Liver (tissue), 3 donors: ENCODE data around the gene LMBRD2.

Experiments used
- CTCF ChIP-seq: fragments of 150-350 bp; IDR thresholded peaks from 2 replicates; pipeline ENCODE4 v1.5.1; 2017; ENCODE audit warnings: improper control_type of control experiment, low read depth, low read length; ENCODE audit not compliant: missing input control
- GABPA ChIP-seq, 2 donors: IDR thresholded peaks in 1 of 2; conservative IDR thresholded peaks in 1 of 2; 2 replicates each; pipeline ENCODE4 v1.6.1; 2016; ENCODE audit warnings: antibody characterized with exemption in 2 of 2, mild to moderate bottlenecking in 1 of 2, moderate library complexity in 1 of 2
- MAX ChIP-seq: IDR thresholded peaks from 2 replicates; pipeline ENCODE4 v1.6.1; 2016; ENCODE audit warnings: antibody characterized with exemption
- YY1 ChIP-seq: IDR thresholded peaks from 2 replicates; pipeline ENCODE4 v1.6.1; 2016; ENCODE audit warnings: antibody characterized with exemption, mild to moderate bottlenecking
- donor health status: healthy.
- donor health status: healthy.

GRCh38 chr5:36138900-36139683 lies 12.6 kb downstream of the LMBRD2 start:
- TF ChIP-seq CTCF (no peak), GABPA (IDR thresholded peaks at IDR 0.05 in 1 of 2, conservative IDR thresholded peaks at IDR 0.05 in 1 of 2) (no peak), MAX (no peak), YY1 (no peak)
